Stimulated activated CD8-positive, alpha-beta memory T cell treated with anti-CD3 and anti-CD28 coated beads, Interleukin-15, amount 100 ng/mL, for 24 hours (primary cell): ENCODE results near the gene SLC35D3.
"Not testable (repeated sequence)": the region's sequence is repeated elsewhere in the genome, so short reads cannot be mapped to it uniquely, and the experiment has no call there.

Source experiments
- DNase-seq: peaks from one replicate; pipeline ENCODE4 v3.0.0-alpha.2; 2020; ENCODE audit warnings: low read depth

The SLC35D3 gene

GRCh38 chr6:136967876-136968752 lies 46.0 kb downstream of the SLC35D3 start:
- peak; percentile 12 for DNase-seq

- no peak for DNase-seq
These were observed 46.7 kb downstream of the SLC35D3 start for GRCh38 chr6:136968837-136969236.

GRCh38 chr6:136969433-136969832 lies 47.3 kb downstream of the SLC35D3 start:
- no peak for DNase-seq

DNA sequence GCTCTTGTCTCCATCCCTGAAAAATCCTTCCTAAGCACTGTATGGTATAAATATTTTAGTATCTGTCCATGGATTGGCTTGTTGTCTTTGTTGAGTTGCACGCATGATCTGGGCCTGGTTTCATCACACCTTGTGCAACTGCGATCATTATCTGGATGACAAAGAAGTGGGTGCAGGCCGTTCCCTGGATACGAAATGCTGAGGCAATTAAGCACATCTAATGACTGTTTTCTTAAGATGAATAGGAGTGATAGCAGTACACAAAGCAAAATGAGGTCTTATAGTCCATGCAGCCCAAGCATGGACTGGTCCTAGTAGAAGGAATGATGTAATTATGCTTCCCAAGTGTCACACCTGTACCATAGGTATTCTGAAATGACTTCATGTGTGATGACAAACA lies 47.8 kb downstream of the SLC35D3 start:
- no peak for DNase-seq

- DNase-seq, result no peak
These were observed 49.5 kb downstream of the SLC35D3 start for GRCh38 chr6:136971609-136972008.

DNA sequence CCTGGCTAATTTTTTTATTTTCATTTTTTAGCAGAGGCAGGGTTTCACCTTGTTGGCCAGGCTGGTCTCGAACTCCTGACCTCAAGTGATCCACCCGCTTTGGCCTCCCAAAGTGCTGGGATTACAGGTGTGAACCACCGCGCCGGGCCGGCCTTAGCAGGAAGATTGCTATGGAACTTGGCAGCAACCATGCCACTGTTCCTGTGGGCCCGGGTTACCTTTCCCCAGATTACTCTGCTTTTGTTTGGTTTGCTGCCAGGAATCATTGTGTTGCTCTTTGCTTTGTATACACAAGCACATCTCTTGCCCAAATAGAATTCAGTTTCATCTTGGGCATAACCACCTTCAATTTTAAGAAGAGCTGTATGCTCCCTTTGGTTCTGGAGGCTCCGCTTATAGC lies 51.7 kb downstream of the SLC35D3 start:
- not testable (repeated sequence) for DNase-seq
